HG02678 (cell line): ENCODE measurements around the gene BRAT1.

Experiments
- ATAC-seq: cut with Tn5 transposase; IDR thresholded peaks from one replicate; pipeline ENCODE4 v1.9.1; 2021; ENCODE audit warnings: mild to moderate bottlenecking, moderate library complexity; ENCODE audit not compliant: unreplicated experiment

The BRAT1 gene

DNA sequence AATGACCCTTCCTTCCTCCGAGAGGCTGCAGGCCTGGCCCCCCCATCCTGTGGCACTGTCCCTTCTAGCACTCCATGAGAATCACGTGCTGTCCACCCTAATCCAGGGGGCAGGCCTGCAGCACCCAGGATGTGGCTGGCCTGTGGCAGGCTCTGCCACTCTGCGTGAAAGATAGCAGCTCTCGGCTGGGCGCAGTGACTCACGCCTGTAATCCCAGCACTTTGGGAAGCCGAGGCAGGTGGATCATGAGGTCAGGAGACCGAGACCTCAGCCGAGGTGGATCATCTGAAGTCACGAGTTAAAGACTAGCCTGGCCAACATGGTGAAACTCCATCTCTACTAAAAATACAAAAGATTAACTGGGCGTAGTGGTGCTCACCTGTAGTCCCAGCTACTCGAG, 54.6 kb downstream of the BRAT1 start:
- no peak for ATAC-seq

DNA sequence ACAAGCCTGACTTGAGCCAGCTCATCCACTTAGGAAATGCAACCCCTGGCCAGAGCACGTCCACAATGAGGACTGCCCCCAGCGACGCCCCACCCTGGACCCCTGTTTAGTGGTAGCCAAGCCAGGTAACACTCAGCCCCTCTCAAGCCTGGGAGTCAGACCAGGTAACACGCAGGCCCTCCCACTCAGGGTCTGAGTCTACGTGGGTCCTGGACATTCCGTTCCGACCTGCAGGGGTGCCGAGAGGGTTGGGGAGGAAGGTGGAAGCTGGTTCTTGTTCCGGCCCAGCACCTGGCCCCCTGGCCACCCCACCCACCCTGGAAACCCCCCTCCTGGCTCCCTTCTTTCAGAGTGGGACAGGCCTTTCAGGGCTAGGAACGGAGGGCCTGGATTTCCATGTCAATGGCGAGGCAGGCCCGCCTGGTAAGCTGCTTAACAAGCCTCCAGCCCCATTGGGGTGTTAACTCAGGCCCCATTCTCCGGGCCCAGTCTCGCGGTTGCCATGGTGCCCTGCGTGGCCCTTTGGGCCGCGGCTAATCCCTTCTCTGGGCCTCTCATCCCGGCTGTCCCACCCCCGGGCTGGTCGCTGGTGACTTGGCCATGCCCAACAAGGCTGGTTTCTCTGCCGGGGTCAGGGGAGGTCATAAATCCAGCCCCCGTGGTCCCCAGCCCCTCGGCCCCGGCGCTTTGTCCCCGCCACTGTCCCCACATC, 55.4 kb downstream of the BRAT1 start:
- ATAC-seq: no peak

DNA sequence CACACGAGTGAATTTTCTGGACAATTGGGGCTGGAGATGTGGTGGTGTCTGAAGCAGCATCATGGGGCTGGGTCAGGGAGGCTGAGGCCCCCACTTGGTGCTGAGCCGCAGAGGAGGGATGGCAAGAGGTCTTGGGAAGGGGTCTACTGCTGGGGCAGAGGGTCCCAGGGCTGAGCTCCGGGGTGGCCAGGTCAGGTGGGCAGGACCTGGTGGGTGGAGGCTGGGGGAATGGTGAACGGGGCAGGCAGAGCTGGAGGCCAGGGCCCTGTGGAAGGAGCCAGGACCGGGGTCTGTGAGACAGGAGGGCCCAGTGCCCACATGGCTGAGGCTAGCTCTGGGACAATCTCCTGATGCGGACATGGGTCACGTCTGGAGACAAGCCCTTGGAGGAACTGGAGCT, 56.1 kb downstream of the BRAT1 start:
- no peak for ATAC-seq

DNA sequence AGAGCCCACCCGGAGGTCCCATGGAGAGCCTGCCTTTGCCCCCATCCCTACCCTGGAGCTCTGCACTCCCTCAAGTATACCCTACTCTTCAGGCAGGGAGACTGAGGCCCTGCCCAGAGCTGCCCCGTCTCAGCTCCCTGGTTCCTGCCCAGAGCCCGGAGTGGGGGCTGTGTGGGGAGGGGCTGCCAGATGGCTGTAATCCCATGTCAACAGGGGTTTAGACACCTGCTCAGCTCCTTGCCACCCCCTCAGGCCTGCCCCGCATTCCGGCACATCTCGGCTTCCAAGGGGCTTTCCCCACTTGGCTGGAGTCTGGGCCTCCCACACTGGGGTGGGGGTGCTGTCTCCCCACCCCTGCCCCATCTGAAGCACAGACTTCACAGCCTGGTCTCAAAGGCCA, 56.6 kb downstream of the BRAT1 start:
- no peak for ATAC-seq

DNA sequence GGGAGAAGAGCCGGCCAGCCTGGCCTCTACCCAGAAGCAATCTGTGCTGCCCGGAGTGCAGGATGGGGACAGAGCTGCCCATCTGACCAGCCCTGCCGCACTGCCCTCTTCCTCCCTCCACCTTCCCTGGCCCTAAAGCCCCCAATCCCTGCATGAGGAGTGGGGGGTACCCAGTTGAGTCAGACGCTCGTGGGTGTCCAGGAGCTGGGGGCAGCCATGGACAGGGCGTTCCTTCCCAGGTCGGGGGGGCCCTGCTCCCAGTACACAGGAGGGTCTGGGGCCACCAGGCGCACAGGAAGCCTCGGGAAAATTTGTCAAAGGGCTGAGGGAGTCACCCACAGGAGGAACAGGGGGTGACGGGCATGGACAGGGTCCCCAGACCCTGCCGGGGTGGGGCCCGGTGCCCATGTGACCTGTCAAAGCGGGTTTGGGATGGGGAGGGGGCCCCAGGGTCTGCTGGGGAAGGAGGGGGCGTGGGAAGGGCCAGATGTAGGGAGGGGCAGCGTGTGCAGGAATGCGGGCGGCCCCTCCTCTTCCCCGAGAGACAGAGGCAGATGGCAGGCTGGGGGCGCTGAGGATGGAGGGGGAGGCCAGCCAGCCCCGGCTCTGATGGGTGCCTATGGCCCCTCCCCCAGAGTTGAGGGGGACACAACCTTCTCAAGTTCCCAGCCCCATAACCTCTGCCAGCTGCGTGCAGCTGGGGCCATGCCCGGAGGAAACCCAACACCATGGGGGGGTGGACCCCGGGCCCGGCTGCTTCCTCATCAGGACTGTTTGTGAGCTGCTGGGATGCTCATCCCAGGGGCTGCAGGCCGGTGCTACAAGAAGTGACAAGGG, 57.6 kb downstream of the BRAT1 start:
- ATAC-seq: no peak

DNA sequence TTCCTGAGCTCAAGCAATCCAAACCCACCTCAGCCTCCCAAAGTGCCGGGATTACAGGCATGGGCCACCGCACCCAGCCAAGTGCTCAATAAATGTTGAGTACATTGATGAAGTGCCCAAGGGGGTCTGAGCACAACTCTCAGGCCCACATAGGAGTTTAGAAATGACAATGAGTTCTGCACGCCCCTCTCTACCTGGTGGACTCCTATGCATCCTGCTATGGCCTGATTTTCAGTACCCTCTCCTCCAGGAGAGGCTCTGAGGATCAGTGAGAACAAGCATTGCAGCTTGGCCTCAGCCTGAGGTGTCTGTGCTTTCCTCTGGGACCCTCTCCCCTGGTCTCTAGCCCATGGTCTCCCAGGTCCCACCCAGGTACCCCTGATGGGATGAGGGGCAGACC, 58.3 kb downstream of the BRAT1 start:
- no peak for ATAC-seq

DNA sequence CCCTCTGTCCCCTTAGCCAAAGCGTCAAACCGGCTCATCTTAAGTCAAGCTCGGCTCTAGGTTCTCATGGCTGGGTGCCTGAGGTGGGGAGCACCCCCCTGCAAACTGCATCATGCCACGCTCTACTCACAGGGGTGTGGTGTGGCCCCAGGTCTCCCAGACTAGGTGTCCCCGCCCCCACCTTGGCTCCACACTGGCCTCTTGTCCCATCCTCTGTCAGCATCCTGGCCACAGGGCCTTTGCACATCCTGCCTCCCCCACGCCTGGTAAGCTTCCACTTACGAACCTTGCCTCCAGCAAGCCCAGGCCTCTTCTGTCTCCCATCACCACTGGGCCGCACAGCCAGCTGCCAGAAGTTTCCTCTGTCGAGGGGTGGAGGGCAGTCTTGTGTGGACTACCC, 58.9 kb downstream of the BRAT1 start:
- no peak for ATAC-seq

DNA sequence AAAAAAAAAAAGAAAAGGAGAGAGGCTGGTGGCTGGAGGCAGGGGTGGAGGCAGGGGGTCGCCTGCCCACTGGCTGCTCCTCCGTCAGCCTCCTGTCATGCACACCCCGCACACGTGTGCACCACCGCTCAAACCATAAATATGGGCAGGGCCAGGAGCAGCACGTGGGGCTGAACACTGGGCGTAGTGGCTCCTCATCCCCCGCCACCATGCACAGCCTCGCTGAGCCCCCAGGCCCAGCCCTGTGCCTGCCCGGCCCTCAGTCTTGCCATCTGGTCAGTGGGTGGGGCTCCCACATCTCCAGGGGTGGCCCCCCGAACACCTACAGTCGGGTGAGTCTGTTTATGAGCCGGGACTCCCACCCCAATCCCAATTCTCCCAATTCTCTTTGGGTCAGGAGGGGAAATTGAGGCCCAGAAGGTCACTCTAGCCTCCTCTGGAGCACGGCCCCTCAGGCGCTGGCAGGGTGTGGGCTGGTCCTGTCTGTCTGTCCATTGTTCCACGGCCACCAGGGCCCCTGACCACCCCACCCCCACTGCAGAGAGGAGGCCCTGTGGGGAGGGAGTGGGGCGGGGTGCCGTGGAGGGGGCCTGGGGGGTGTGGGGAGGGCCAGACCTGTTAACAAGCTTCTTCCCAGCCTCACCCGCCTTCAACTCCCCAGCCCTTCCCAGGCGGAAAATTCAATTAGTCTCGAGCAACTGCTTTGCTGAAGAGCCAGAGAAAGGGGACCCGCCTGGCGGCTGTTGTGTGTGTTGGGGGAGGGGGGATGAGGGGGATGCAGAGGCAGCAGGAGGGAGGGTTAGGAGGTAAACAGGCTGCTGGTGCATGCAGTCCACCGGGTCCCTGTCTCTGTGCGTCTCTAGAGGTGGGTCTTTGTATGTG, 59.7 kb downstream of the BRAT1 start:
- no peak for ATAC-seq

DNA sequence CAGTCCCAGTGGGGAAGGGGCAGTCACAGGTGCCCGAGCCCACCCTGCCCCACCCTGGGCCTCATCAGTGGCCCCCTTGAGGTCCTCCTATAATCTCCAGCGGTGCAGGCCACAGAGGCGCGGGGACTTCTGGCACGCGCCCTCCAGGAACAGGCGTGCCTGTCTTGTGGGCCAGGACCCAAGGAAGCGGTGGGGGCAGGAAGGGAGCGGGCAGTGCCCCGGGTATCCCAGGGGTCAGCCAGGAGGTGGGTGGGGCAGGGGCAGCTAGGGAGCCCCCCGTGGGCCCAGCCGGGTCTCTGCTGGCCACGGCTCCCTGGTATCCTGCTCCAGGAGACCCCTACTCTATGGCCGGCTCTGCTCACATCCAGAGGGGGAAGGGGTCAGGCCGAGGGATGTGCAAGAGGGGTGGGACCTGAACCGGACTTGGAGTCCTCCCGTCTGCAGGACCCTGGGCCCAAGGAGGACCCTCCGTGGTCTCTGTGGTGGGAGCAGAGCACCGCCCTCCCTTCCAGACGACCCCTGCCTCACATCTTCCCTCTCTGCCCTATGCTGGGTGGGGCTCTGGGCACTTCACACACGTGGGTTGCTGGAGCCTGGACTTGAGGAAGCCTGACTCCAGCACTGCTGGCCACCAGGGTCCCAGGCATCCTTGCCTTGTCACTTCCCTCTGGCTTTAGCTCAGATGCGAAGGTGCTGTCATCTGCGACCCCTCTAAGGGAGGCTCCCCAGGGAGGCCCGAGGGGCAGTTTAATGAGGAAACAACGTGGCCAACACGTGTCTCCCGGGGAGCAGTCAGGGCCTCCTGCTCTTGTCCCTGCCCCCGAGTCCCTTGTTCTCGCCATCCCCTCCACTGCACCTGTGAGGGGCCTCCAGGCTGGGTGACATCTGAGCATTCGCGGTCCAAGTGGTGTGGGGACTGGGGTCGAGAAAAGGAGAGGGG, 60.9 kb downstream of the BRAT1 start:
- no peak for ATAC-seq

DNA sequence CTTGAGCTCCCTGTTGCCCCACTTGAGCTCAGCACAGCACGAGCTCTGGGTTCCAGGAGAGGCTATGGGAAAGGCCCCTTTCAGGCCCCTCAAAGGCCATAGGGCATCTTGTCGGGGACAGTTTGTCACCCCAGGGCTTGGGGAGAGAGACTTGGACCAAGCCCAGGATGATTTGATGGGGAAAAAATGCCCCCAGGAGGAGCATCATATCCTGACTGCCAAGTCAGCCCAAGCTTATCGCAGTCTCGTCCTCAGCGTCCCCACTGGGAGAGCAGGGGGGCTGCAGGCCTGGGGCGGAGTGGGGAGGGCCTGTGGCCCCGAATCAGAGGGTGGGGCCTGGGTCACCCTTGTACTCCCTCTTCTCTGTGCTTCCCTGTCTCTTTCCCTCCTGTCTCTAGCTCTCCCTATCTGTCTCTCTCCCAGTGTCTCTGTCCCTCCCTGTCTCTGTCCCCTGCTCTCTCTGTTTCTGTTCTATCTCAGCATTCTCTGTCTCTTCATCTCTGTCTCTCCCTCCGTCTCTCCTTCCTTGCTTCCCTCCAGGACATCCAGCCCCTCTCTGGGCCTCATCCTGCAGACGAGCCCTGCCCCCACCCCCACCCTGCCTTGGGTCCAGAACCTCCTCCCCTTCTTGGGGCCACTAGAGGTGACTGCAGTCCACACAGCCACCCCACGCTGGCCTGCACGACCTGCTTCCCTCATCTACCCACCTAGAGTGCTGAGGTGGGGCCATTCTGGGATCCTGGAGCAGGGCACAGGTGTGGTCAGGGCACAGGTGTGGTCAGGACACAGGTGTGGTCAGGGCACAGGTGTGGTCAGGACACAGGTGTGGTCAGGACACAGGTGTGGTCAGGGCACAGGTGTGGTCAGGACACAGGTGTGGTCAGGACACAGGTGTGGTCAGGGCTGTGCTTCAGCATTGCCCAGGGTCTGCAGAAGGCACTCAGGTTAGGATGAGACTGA, 61.8 kb downstream of the BRAT1 start:
- no peak for ATAC-seq

DNA sequence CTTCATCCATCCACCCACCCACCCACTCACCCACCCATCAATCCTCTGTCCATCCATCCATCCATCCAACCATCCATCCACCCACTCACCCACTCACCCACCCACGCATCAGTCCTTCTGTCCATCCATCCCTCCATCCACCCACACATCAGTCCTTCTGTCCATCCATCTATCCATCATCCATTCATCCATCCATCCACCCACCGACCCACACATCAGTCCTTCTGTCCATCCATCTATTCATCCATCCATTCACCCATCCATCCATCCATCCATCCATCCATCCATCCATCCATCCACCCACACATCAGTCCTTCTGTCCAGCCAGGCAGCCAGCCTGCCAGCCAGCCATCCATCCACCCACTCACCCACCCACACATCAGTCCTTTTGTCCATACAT, 63.3 kb downstream of the BRAT1 start:
- no peak for ATAC-seq

DNA sequence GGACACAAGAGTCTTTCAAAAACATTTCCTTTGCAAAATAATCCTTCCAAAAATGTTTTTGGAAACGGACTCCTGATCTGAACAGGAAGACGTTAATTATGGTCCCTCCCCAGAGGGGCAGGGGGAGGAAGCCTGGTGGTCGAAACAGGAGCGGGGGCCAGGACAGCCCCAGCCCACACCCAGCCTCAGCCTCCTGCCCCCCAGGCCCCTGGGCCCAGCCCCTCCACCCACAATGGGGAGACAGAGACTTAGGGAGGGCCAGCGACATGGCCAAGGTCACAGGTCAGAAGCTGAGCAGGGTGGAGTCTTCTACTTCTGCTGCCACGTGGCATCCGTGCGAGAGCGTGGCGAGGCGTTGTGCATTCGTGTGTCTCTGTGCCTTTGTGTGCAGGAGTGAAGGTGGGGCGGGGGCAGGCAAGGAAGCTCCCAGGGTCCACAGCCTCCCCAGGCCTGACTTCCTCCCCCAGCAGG, 65.1 kb downstream of the BRAT1 start:
- ATAC-seq: no peak

DNA sequence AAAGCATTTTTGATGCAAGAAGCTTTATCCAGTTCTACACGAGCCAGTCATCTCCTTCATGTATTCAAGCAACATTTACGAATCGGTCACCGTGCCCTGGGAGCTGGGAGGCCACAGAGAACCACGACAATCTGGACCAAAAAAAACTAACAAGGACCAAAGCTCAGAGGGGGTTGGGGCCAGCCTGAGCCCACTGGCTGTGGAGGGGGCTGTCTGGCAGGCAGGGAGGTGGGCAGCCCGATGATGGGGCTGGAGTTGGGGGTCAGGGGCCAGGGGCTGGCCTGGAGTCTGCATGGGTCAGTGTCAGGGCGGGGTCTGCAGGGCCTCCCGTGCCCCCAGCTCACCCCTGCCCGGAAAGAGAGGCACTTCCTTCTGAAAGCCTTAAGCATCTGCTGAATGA, 66.6 kb downstream of the BRAT1 start:
- no peak for ATAC-seq

DNA sequence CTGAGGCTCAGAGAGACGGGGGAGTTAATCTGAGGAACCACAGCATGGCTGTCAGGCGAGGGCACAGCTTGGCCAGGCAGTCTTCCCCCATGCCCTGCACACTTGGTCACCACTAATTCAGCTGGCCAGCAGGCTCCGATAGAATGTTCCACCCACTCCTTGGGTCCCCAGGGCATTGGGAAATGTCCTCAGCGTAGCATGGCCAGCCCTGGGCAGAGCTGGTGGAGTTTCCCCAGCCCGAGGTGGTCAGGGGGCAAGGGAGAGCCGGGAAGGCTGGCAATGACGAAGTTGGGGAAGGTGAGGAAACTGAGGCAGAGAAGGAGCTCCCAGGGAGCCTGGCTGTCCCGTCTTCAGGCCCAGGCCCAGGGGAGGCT, 67.1 kb downstream of the BRAT1 start:
- no peak for ATAC-seq
